ENCODE data around the gene WWTR1.

DNA sequence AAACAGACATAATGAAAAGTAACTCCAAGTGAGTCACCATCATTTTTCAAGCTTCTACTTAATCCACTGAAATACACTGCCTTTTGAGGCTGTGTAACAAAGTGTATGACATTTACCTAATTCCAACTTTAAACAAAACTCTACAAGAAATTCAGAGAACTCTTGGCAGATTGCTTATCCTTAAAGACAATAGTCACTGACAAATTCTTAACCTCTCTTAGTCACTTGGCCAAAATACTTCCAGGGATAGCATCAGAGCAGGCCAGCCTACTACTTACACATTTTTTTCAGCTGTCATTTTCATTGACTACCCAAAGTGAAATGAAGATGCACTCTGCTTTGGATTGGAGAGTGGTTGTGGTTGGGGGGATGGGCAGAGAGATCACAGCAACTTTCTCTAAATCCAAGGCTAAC is 3.6 kb downstream of the WWTR1 start:
- TF ChIP-seq, protein P1, sequence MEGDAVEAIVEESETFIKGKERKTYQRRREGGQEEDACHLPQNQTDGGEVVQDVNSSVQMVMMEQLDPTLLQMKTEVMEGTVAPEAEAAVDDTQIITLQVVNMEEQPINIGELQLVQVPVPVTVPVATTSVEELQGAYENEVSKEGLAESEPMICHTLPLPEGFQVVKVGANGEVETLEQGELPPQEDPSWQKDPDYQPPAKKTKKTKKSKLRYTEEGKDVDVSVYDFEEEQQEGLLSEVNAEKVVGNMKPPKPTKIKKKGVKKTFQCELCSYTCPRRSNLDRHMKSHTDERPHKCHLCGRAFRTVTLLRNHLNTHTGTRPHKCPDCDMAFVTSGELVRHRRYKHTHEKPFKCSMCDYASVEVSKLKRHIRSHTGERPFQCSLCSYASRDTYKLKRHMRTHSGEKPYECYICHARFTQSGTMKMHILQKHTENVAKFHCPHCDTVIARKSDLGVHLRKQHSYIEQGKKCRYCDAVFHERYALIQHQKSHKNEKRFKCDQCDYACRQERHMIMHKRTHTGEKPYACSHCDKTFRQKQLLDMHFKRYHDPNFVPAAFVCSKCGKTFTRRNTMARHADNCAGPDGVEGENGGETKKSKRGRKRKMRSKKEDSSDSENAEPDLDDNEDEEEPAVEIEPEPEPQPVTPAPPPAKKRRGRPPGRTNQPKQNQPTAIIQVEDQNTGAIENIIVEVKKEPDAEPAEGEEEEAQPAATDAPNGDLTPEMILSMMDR (IDR thresholded peaks at IDR 0.05; ENCODE audit: insufficient read depth, low read length): no peak
- TF ChIP-seq, protein P2, sequence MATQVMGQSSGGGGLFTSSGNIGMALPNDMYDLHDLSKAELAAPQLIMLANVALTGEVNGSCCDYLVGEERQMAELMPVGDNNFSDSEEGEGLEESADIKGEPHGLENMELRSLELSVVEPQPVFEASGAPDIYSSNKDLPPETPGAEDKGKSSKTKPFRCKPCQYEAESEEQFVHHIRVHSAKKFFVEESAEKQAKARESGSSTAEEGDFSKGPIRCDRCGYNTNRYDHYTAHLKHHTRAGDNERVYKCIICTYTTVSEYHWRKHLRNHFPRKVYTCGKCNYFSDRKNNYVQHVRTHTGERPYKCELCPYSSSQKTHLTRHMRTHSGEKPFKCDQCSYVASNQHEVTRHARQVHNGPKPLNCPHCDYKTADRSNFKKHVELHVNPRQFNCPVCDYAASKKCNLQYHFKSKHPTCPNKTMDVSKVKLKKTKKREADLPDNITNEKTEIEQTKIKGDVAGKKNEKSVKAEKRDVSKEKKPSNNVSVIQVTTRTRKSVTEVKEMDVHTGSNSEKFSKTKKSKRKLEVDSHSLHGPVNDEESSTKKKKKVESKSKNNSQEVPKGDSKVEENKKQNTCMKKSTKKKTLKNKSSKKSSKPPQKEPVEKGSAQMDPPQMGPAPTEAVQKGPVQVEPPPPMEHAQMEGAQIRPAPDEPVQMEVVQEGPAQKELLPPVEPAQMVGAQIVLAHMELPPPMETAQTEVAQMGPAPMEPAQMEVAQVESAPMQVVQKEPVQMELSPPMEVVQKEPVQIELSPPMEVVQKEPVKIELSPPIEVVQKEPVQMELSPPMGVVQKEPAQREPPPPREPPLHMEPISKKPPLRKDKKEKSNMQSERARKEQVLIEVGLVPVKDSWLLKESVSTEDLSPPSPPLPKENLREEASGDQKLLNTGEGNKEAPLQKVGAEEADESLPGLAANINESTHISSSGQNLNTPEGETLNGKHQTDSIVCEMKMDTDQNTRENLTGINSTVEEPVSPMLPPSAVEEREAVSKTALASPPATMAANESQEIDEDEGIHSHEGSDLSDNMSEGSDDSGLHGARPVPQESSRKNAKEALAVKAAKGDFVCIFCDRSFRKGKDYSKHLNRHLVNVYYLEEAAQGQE (IDR thresholded peaks at IDR 0.05; ENCODE audit: insufficient replicate concordance, low read depth): no peak
- TF ChIP-seq POLR2AphosphoS5 (IDR thresholded peaks at IDR 0.05; ENCODE audit: low read depth) (no peak), GABPA (IDR thresholded peaks at IDR 0.05; ENCODE audit: low read depth) (no peak)

Measured in HL-60 (cell line).